HG02973 (cell line): ENCODE data around the gene FGD6.
"Not testable (repeated sequence)": the region's sequence is repeated elsewhere in the genome, so short reads cannot be mapped to it uniquely, and the experiment has no call there.

Source experiments
- ATAC-seq: cut with Tn5 transposase; IDR thresholded peaks from one replicate; pipeline ENCODE4 v1.9.1; 2021; ENCODE audit warnings: moderate library complexity; ENCODE audit not compliant: unreplicated experiment

FGD6 gene

DNA sequence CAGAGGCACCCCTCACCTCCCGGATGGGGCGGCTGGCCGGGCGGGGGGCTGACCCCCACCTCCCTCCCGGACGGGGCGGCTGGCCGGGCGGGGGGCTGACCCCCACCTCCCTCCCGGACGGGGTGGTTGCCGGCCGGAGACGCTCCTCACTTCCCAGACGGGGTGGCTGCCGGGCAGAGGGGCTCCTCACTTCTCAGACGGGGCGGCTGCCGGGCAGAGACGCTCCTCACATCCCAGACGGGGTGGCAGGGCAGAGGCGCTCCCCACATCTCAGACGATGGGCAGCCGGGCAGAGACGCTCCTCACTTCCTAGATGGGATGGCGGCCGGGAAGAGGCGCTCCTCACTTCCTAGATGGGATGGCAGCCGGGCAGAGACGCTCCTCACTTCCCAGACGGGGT is 18.4 kb upstream of the FGD6 start:
- not testable (repeated sequence) for ATAC-seq

DNA sequence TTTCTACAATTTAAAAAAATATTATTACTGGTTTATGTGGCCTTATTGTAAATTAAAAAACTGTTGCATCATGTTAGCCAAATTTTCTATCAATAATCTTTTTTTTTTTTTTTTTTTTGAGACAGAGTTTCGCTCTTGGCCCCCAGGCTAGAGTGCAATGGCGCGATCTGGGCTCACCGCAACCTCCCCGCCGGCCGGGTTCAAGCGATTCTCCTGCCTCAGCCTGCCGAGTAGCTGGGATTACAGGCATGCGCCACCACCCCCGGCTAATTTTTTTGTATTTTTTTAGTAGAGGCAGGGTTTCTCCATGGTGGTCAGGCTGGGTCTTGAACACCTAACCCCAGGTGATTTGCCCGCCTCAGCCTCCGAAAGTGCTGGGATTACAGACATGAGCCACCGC is 16.9 kb upstream of the FGD6 start:
- not testable (repeated sequence) for ATAC-seq

DNA sequence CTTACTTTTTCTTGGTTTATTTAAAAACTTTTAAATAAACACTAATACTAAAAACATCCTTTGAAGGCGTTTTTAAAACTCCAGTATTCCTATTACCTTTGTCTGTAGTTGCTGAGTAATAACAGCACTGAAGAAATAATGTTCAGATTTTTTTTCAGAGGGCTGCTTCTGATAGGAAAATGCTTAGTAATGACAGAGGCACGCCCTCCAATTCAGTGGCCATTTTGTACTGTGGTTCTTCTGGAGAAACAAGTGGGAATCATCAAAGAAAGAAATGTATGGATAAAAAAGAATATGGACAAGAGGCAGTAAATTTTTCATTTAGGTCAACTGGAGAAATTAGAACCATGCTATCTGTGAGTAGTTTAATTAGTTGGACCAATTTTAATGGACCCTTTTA is 13.9 kb upstream of the FGD6 start:
- no peak for ATAC-seq

DNA sequence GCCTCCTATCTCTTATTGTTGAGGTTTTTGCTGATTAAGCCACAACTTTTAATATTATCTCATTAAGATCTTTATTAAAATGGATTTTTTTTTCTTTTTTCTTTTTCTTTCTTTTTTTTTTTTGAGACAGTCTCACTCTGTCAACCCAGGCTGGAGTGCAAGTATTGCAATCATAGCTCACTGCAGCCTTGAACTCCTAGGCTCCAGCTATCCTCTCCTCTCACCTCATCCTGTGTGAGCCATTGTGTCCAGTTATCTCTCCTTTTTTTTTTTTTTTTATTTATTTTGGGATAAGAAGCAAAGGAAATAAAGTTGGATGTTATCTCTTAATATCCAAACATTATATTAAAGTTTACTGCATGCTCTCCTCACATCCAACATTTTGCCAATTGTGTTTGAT is 13.0 kb upstream of the FGD6 start:
- no peak for ATAC-seq

DNA sequence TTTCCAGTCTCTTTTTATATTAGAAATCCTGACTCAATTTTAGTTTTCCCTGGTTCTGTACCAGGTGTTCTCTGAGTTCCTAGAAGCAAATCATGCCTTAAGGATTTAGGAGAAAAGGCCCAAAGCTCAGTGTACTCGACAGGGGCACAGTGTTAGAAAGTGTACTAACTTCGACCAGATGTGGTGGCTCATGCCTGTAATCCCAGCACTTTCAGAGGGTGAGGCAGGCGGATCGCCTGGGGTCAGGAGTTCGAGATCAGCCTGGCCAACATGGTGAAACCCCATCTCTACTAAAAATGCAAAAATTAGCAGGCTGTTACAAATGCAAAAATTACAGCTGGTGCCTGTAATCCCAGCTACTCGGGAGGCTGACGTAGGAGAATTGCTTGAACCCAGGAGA is 12.4 kb upstream of the FGD6 start:
- ATAC-seq: no peak

DNA sequence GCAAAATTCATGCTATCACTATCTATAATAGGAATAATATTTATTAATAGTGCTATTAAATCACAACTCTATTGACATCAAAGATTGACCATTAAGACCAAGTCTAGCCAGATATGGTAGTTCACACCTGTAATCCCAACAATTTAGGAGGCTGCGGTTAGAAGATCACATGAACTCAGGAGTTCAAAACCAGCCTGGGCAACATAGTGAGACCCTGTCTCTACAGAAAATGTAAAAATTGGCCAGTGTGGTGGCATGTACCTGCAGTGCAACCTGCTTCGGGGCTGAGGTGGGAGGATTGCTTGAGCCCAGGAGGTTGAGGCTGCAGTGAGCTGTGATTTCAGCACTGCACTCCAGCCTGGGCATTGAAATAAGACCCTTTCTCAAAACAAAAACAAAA is 11.3 kb upstream of the FGD6 start:
- no peak for ATAC-seq

DNA sequence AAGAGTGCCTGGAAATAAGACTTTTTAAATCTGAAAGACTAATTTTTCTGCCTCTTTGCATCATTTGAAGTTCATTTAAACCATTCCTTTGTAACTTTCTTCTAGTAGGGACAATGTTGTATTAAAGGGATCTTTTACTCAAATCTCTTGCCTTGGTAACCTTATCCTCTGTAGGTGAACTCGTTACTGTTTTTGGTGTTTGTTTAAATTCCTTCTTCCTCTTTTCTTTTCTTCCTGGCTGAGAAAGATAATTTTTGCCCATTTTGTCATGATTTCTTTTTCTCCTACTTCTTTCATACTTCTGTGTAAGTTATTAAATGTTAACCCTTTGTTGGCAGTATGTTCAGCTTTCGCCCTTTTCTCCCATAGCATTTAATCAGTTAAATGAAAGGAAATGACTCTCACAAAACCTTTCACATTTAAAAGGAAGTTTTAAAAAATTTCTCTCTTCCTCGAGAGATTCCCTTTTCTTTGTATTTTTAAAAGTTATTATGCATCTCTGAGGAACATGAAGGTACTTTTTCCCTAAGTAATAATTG is 10.6 kb upstream of the FGD6 start:
- ATAC-seq: no peak

DNA sequence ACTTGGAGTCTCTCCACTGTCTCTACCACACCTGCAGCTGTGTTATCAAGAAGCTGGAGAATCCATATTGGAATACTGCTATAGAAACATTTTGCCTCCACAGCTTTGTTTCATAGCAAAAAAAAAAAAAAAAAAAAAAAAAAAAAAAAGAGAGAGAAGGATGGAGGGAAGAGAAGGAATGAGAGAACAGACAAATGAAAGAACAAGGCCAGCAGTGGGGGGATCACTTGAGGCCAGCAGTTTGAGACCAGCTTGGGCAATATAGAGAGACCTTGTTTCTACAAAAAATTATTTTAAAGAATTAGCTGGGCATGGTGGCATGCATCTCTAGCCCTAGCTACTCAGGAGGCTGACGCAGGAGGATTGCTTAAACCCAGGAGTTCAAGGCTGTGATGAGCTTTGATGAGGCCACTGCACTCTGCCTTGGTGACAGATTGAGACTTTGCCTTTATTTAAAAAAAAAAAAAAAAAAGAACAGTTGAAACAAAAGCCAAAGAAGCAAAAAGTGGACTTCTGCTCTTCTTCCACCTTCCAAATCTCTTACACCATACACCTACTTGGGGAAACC is 8.5 kb upstream of the FGD6 start:
- ATAC-seq: no peak

DNA sequence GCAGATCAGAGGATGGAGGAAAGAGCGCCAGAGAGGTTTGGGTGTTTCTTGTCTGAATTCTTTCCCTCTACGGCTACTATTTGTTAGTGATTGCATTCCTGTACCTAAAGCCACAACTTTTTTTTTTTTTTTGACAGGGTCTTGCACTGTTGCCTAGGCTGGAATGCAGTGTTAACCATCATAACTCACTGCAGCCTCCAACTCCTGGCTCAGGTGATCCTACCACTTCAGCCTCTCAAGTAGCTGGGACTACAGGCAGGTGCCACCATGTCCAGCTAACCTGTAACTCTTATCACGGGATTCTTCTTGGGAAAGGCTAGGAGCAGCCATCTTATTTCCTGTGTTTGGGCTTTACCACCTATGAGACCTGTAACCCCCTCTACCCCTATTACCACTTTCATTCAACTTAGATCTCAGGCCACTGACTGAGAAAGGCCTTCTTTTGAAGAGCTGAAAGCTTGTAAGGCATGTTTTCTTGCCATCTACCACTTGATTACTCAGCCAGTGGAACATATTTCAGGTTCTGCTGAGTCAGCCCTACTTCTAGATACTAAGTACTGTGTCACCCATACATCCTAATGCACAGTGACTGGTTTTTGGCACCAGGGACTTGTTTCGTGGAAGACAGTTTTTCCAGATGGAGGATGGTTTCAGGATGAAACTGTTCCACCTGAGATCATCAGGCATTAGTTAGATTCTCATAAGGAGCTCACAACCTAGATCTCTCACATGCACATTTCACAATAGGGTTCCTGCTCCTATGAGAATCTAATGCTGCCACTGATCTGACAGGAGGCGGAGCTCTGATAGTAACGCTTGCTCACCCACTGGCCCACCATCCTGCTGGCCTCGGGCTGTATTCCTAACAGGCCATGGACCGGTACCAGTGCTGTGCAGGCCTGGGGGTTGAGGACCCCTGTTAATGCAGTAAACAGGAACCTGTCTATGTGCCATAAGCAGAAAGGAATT is 7.2 kb upstream of the FGD6 start:
- ATAC-seq: no peak

DNA sequence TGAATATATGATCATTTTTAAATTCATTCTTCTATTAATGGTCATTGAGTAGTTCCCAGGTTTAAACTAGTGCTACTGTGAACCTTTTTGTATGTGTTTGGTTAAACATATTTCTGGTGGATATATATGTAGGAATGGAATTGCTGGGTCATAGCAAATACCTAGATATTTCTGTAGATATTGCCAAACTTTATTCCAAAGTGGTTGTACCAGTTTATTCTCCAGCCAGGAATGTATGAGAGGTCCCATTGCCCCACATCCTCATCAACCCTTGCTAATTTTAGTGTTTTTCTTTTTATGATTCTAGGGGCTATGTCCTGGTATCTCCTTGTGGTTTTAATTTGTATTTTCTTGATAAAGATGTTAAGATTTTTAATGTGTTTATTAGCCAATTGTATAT is 3.5 kb upstream of the FGD6 start:
- ATAC-seq: no peak

DNA sequence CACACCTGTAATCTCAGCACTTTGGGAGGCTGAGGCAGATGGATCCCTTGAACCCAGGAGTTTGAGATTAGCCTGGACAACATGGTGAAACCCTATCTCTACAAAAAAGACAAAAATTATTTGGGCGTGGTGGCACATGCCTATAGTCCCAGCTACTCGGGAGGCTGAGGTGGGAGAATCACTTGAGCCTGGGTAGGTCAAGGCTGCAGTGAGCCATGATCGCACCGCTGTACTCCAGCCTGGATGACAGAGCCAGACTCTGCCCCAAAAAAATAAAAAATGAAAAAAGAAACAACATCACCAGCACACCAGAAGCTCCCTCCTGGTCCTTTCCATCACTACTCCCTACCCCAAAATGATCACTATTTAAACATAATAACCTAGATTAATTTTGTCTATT is 2.9 kb upstream of the FGD6 start:
- ATAC-seq: no peak

DNA sequence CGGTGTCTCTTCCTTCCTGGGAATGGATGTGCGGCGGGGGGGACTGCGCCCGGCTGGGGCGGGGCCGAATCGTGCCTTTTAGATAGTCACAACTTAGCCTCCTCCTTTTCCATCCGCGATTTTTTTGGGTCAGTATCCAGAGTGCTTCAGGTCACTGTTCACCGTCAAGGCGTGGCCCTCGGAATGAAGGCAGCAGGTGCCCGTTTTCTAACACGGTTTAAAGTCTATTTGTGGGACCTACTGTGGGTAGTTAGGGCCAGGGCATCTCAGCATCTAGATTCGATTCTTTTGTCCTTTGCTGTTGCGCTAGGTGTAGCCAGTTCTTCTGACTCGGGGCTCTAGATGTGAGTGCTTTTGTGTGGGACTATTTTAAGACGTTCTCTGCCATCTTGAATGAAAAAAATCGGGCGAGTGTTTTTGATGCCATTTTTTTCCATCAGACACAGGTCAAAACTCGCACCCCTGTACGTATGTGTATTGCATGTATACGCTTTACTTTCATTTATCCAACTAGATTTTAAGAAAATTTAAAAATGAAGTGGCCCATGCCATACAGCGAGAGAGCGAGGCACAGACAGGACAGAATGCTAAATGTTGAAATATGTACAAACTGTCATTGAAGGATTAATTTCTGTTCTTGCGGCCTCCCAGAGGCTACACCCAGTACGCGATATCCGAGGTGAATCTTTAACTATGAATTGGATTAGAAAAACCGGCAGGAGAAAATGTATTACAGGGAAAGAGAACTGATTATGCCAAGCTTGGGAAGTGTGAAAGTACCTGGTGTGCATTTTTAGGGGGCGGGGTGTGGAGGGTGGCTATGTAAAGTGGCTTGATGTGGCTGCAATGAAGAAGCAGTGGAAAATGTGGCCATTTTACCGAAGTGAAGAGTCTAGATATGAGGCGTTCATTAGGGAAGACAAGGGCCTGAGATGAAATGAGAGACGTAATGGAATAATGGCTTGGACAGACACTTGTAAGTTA is 1.2 kb upstream of the FGD6 start:
- no peak for ATAC-seq

DNA sequence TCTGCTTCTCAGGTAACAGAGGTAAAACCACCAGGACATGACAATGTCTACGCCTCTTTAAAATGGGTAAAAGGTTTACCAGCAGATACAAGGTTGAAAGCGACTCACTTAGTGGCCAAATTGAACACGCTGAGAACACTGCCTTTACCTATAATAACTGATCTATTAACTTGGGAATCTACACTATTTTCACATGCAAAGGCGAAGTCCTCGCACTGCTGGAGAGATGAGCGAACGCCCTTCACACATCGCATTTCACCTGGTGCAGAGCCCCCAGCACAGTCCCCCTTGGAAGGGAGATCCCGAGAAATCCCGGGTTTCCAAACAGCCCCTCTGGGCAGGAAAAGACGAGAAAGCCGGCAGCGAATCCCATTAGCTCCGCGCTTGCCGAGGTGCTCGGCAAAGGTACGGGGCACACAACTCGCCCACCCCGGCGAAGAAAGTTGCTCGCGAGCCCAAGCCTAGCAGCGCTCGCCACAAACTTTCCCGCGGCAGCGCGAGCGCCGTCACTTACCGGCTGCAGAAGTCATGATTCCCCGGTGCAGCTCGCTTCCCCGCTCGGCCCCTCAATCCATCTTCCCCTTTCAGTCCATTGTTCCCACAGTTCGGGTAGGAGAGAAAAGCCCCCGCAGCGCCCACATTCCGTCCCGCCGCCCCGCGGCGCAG is 423 bp downstream of the FGD6 start:
- peak; percentile 21 for ATAC-seq

DNA sequence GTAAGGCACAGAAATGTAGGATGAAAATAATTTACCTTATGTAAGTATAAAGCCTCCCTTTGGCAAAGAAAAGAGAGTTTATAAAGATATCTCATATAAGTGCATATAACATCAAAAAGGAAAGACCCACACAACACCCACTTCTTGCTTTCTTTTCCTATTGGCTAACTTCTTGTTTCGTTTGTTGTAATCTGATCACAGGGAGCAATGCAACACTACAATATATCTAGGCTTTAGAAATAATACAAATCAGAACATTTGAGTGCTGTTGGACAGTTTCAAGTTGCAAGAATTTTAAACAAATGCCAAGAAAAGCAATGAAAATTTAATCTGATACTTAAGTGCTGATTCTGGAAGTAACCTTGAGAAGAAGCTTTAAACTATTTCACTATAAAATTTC is 1.3 kb downstream of the FGD6 start:
- no peak for ATAC-seq

DNA sequence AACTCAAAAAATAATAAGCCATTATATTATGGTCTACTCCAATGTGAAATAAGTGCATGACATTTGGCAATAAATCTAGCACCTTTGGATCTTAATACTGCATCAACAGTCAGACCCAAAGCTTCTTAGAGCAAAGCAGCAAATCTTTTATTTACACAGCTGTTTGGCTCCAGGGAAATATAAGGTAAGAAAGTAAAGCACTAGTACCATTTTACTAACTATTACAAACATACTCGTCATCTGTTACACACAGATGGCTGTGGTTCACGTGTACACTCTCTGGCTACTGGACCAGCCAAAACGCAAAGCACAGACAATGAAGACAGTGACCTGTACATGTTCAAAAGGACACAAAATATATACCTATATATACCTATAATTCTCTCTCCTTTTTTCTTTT is 2.8 kb downstream of the FGD6 start:
- ATAC-seq: no peak

DNA sequence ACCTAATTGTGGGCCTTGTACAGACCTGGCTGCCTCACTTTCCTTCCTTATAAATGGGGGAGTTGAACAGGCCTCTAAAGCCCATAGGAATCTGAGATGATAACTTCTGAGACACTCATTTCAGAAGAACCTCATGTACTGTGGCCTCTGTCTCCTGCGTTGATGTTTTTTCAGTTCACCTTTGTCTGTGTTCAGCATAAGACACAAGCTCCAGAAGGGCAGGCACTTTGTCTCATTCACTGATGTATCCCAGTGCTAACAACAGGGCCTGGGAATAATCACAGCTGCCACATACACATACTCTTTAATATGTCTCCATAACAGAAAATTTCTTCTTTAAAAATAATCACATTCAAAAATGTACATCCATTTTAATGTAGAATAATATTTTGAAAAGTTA is 3.3 kb downstream of the FGD6 start:
- no peak for ATAC-seq

DNA sequence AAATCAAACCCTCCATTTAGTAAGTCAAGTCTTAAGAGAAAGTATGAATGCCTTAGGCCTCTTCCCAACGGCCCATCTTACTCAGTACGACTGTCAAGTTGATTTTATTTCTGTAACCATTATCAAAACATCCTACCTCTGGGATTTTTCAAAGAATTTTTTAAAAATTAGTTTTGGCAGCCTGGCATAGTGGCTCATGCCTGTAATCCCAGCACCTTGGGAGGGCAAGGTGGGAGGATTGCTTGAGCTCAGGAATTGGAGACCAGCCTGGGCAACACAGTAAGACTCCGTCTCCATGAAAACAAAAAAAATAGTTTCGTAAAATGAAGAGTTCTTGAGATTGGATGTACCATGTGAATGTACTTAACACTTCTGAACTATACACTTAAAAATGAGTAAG is 4.1 kb downstream of the FGD6 start:
- no peak for ATAC-seq

DNA sequence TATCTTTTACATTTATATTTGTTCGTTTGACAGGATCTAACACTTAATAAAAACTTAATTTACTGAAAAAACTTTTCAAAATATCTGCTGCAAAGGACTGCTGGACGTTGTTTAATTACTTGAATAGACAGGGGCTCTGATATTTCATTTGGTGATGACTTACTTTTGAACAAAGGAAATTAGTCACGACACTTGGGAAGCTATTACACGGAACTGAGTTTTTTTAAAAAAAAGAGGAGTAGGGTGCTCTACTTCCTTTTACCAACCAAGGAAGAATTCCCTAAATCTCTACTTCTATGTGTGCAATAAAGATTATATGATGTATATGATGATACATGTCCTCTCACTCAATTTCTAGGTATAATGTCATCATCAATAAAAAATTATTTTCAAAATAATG is 4.7 kb downstream of the FGD6 start:
- no peak for ATAC-seq

DNA sequence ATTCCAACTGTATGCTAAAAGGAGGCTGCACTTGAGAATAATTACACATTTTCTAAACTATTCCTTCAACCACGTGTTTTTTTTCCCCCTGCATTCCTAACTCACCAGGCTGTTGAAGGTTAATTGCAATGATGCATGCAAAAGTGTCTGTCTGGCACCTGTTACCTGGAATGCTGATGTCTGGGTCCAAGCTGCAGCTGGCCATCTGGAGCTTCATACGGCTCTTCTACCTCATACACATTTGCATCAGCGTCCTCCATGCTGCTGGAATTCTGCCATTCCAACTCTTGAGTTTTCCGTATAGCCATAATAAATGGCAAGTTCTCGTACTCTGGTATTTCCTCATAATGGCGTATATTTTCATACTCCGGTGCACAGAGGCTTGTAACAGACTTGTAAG is 8.6 kb downstream of the FGD6 start:
- no peak for ATAC-seq

DNA sequence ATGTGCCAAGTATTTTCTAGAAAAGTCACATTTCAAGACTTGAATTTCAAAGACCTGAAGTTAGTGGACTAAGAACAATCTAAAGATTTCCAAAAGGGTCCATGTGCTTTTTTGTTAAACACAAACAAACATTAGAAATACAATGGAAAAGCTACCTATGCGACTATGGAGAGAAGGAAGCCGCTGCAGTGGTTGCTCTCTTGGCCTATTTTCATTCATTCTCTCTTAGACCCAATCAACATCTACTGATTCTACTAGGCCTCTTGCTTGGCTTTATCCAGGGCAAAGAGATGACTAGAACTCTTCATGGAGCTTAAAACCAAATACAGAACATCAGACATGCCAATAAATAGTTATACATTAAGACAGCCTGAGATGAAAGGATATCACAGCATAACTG is 9.9 kb downstream of the FGD6 start:
- no peak for ATAC-seq

DNA sequence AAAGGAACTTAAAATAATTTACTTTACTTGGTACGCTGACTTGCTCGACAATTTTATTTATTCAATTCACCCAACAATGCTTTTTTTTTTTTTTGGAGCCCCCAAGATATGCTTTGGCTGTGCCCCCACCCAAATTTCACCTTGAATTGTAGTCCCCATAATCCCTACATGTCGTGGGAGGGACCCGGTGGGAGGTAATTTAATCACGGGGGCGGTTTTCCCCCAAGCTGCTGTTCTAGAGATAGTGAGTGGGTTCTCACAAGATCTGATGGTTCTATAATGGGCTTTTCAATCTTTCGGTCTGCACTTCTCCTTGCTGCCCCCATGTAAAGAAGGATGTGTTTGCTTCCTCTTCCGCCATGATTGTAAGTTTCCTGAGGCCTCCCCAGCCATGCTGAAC is 10.4 kb downstream of the FGD6 start:
- ATAC-seq: no peak
